MCF 10A (cell line): ENCODE data around the gene PEF1. TPM values are rescaled to one million over a fixed set of nuclear protein-coding genes. Genes with fewer than 3 reads are reported as not detected.

Experiments used
- BruUV-seq: library from RNA; stranded (reverse); fragments of 400-500 nt; replicated peaks from 2 replicates; lab custom pipeline; 2021; lab: Mats Ljungman, UMichigan
- CTCF ChIA-PET: fragments of 300-600 bp; sonication (Branson Sonifier 250); formaldehyde crosslinking; extraction: SDS; loops from one replicate; lab custom pipeline; 2021; ENCODE audit warnings: antibody characterized with exemption, inconsistent platforms; lab: Yijun Ruan, JAX
- POLR2A ChIA-PET: fragments of 300-600, 350-650 bp; sonication (Branson Sonifier 250); formaldehyde crosslinking; extraction: SDS; loops from one replicate; lab custom pipeline; 2020; ENCODE audit warnings: antibody characterized with exemption, inconsistent platforms; lab: Yijun Ruan, JAX
- DNase-seq: peaks from one replicate; pipeline ENCODE4 v3.0.0-alpha.2; 2018; ENCODE audit not compliant: unreplicated experiment
- H3K27ac Mint-ChIP-seq: one replicate; pipeline ENCODE4 v1.8.0; 2022; ENCODE audit warnings: mild to moderate bottlenecking, low read depth, mixed read lengths; ENCODE audit not compliant: unreplicated experiment
- H3K27me3 Mint-ChIP-seq: one replicate; pipeline ENCODE4 v1.8.0; 2022; ENCODE audit warnings: mixed read lengths; ENCODE audit not compliant: insufficient read depth, unreplicated experiment
- H3K36me3 Mint-ChIP-seq: one replicate; pipeline ENCODE4 v1.8.0; 2022; ENCODE audit warnings: mild to moderate bottlenecking, moderate library complexity, mixed read lengths; ENCODE audit not compliant: insufficient read depth, unreplicated experiment
- H3K4me1 Mint-ChIP-seq: one replicate; pipeline ENCODE4 v1.8.0; 2022; ENCODE audit warnings: mixed read lengths; ENCODE audit not compliant: insufficient read depth, unreplicated experiment
- H3K4me3 Mint-ChIP-seq: one replicate; pipeline ENCODE4 v1.8.0; 2022; ENCODE audit warnings: mild to moderate bottlenecking, moderate library complexity, mixed read lengths; ENCODE audit not compliant: unreplicated experiment
- H3K9me3 Mint-ChIP-seq: one replicate; pipeline ENCODE4 v1.8.0; 2022; ENCODE audit warnings: mixed read lengths; ENCODE audit not compliant: unreplicated experiment
- intact Hi-C: fragments of 100-400 bp; cut with micrococcal nuclease; formaldehyde crosslinking; loops from 2 replicates; pipeline ENCODE4 v1.14.1; 2022
- total RNA-seq: library from RNA; stranded (reverse); gene quantifications from 2 replicates; pipeline ENCODE4 v1.2.3, GENCODE V29; 2022
- TF ChIP-seq, protein P1 (sequence below): fragments of 200-600 bp; IDR thresholded peaks from one replicate; pipeline ENCODE4 v1.8.0; 2022; ENCODE audit warnings: antibody characterized with exemption, mild to moderate bottlenecking; ENCODE audit not compliant: unreplicated experiment

PEF1 gene
- total RNA-seq, 1 experiment from 2014 or later, result 61.1 TPM

DNA sequence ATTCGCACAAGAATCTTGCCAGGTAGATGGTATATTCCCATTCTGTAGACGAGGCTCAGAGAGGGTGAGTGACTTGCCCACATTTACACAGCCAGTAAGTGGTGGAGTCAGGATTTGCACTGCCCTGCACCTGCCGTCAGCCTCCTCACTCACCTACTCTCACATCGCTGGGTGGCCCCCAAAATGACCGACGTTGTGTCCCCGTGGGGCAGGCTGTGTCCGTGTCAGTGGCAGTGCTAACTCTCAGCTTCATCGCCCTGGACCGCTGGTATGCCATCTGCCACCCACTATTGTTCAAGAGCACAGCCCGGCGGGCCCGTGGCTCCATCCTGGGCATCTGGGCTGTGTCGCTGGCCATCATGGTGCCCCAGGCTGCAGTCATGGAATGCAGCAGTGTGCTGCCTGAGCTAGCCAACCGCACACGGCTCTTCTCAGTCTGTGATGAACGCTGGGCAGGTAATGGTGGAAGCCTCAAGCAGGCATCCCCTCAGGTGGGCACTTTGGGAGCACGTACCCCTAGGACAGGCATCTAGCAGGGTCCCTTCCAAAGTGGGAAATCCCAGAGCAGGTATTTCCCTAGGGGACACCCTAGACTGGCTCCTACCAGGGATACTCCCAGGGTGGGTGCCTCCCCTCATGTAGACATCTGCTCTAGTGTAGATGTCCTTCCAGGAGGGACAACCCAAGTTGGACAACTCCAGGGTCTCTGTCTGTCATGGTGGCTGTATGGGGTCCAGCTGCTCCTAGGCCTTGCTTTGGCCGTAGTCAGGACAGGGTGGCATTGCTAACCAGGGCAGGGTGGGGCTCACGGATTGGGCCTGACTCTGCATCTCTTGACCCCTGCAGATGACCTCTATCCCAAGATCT, 23.8 kb downstream of the PEF1 start:
- CTCF ChIA-PET, result interaction anchor here (0.7 kb wide), 1 partner anchor 242 kb away, joined by 4 read pairs; no protein-coding TSS in a partner anchor
- Mint-ChIP-seq H3K4me1 (peaks cover 5% of the 10 kb centered on the region), H3K9me3 (no peaks in the 10 kb centered on the region), H3K36me3 (no peaks in the 10 kb centered on the region), H3K27ac (no peak overlapping the region), H3K4me3 (no peak overlapping the region), H3K27me3 (peaks cover 29% of the 10 kb centered on the region)
- intact Hi-C loops, result no loop called here
- DNase-seq, result no peak
- no TSS peak for BruUV-seq
- POLR2A ChIA-PET, result interaction anchor here (0.5 to 2.3 kb wide), 2 partner anchors 18 to 23 kb away, joined by 3 to 7 read pairs; no protein-coding TSS in a partner anchor
- TF ChIP-seq, protein P1, sequence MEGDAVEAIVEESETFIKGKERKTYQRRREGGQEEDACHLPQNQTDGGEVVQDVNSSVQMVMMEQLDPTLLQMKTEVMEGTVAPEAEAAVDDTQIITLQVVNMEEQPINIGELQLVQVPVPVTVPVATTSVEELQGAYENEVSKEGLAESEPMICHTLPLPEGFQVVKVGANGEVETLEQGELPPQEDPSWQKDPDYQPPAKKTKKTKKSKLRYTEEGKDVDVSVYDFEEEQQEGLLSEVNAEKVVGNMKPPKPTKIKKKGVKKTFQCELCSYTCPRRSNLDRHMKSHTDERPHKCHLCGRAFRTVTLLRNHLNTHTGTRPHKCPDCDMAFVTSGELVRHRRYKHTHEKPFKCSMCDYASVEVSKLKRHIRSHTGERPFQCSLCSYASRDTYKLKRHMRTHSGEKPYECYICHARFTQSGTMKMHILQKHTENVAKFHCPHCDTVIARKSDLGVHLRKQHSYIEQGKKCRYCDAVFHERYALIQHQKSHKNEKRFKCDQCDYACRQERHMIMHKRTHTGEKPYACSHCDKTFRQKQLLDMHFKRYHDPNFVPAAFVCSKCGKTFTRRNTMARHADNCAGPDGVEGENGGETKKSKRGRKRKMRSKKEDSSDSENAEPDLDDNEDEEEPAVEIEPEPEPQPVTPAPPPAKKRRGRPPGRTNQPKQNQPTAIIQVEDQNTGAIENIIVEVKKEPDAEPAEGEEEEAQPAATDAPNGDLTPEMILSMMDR, result no peak

DNA sequence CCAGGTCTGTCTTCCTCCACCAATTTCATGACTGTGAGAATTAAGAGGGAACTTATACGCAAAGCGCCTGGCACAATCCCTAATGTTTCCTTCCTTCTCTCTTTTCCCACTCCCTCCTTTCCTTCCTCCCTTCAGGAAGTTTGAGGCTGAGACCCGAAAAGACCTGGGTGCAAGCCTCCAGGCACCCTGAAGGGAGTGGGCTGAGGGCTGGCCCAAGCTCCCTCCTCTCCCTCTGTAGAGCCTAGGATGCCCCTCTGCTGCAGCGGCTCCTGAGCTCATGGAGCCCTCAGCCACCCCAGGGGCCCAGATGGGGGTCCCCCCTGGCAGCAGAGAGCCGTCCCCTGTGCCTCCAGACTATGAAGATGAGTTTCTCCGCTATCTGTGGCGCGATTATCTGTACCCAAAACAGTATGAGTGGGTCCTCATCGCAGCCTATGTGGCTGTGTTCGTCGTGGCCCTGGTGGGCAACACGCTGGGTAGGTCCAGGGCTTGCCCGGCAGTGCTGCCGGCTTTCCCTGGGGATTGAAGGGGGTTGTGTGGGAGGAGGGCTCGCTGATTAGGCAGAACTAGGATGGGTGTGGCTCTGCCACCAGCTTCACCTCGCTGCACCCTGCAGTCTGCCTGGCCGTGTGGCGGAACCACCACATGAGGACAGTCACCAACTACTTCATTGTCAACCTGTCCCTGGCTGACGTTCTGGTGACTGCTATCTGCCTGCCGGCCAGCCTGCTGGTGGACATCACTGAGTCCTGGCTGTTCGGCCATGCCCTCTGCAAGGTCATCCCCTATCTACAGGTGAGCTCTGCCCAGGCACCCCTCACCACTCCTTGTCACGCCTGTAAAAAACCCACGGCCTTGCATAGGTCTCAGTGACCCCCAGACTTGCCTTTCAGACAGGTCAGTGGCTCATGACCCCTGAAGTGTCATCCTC, 25.5 kb downstream of the PEF1 start:
- no TSS peak for BruUV-seq
- H3K9me3 Mint-ChIP-seq, result no peaks in the 10 kb centered on the region
- intact Hi-C loops, result no loop called here
- TF ChIP-seq, protein P1, result no peak
- H3K36me3 Mint-ChIP-seq, result no peaks in the 10 kb centered on the region
- no peak for DNase-seq
- ChIA-PET CTCF (interaction anchor here (0.5 to 1.8 kb wide), 22 partner anchors 8 to 790 kb away, joined by 3 to 9 read pairs (median 4); partner anchors contain the start of gene PEF1), POLR2A (interaction anchor here (1.3 to 2.3 kb wide), 4 partner anchors 9 to 170 kb away, joined by 4 to 11 read pairs (median 6); no protein-coding TSS in a partner anchor)
- no peak overlapping the region for H3K4me3 Mint-ChIP-seq
- H3K4me1 Mint-ChIP-seq, result no peaks in the 10 kb centered on the region
- no peak overlapping the region for H3K27ac Mint-ChIP-seq
- peaks cover 29% of the 10 kb centered on the region for H3K27me3 Mint-ChIP-seq

DNA sequence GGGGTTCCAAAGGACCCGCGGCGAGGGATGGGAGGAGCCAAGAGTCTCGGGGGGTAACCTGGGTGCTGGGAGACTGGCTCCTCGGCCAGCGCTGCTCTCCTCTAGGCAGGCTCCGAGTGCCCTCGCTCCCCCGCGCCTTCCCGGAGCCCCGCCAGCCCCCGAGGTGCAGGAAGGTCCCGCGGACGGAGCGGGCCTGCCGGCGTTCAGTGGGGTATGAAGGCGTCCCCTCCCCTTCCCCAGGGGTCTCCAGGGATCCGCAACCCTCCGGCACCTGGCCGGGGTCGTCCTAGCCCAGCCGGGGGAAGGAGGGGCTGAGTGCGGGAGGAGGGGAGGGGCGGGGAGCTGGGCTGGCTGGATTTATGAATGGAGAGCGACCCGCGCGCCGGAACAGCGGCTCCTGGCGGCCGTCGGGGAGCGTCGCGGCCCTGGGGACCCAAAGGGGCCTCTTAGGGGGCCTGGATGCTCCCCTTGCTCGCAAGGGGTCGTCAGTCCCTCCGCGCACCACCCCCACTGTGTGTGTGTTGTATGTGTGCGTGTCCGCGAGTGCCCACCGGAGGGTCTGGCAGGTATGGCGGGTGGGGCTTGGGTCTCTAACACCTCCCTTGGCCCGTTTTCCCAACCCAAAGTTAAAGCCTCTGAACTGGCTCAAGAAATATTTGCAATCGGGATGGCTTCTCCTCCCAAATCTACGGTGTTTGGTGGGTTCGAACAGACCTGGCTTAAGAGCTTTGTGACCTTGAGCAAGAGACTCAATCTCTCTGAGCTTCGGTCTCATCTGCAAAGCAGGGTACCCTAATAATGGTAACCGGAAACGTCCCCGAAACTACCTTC, 26.5 kb downstream of the PEF1 start:
- peaks cover 29% of the 10 kb centered on the region for H3K27me3 Mint-ChIP-seq
- no peak overlapping the region for H3K27ac Mint-ChIP-seq
- TF ChIP-seq, protein P1, result peak; percentile 81
- CTCF ChIA-PET, result interaction anchor here (0.5 to 1.8 kb wide), 22 partner anchors 9 to 789 kb away, joined by 3 to 9 read pairs (median 4); partner anchors contain the start of gene PEF1
- H3K4me3 Mint-ChIP-seq, result no peak overlapping the region
- H3K9me3 Mint-ChIP-seq, result no peaks in the 10 kb centered on the region
- POLR2A ChIA-PET, result interaction anchor here (1.3 to 2.3 kb wide), 3 partner anchors 10 to 171 kb away, joined by 4 to 11 read pairs (median 5); no protein-coding TSS in a partner anchor
- no peaks in the 10 kb centered on the region for H3K4me1 Mint-ChIP-seq
- H3K36me3 Mint-ChIP-seq, result no peaks in the 10 kb centered on the region
- no TSS peak for BruUV-seq
- intact Hi-C loops, result no loop called here
- no peak for DNase-seq
